A549 (cell line): Measurements from ENCODE around the gene SH3BGRL.

Source experiments
- CEBPB ChIP-seq, 2 experiments: fragments of >200 bp in 1 of 2; sonication (Bioruptor Twin) in 1 of 2; formaldehyde crosslinking in 1 of 2; IDR thresholded peaks; 2 replicates each; pipeline ENCODE4 v1.6.1; 2012 to 2016
- CHD2 ChIP-seq: fragments of 150-350 bp; IDR thresholded peaks from 2 replicates; pipeline ENCODE4 v1.6.1; 2014; ENCODE audit warnings: low read length; ENCODE audit not compliant: partially characterized antibody
- FOSL2 ChIP-seq, 2 experiments: fragments of 450-650 bp in 1 of 2; fragments of >200 bp in 1 of 2; sonication (Bioruptor Twin) in 1 of 2; formaldehyde crosslinking; IDR thresholded peaks; 2 replicates each; pipeline versions ENCODE4 v1.5.0 to v1.6.1; 2016 to 2020; ENCODE audit warnings: mild to moderate bottlenecking in 1 of 2, moderate library complexity in 1 of 2
- HDAC2 ChIP-seq: fragments of 200-600 bp; sonication (generic); IDR thresholded peaks from 2 replicates; pipeline ENCODE4 v1.6.1; 2016
- HOXB5 ChIP-seq: fragments of 250-450 bp; sonication (Bioruptor Pico); IDR thresholded peaks from 2 replicates; pipeline ENCODE4 v1.5.0; 2020; ENCODE audit warnings: mild to moderate bottlenecking, moderate library complexity
- MAFK ChIP-seq: fragments of 450-650 bp; IDR thresholded peaks from 2 replicates; pipeline ENCODE4 v1.6.1; 2014; ENCODE audit not compliant: partially characterized antibody
- MYC ChIP-seq: IDR thresholded peaks from 2 replicates; pipeline ENCODE4 v1.6.1; 2012; ENCODE audit warnings: mild to moderate bottlenecking, inconsistent platforms, low read length, improper control_type of control experiment, borderline replicate concordance
- PHF8 ChIP-seq: fragments of 200-600 bp; sonication (generic); IDR thresholded peaks from 2 replicates; pipeline ENCODE4 v1.6.1; 2016; ENCODE audit warnings: low read depth, mild to moderate bottlenecking, antibody characterized with exemption, moderate library complexity, borderline replicate concordance
- POLR2A ChIP-seq: IDR thresholded peaks from 2 replicates; pipeline ENCODE4 v1.6.1; 2012; ENCODE audit warnings: mild to moderate bottlenecking, low read length
- RAD21 ChIP-seq, 2 experiments: fragments of >200 bp in 1 of 2; sonication (Bioruptor Twin) in 1 of 2; formaldehyde crosslinking in 1 of 2; IDR thresholded peaks in 1 of 2; conservative IDR thresholded peaks in 1 of 2; 2 replicates in 1 of 2; 3 replicates in 1 of 2; pipeline ENCODE4 v1.6.1; 2012 to 2018; ENCODE audit warnings: inconsistent platforms in 1 of 2
- RFX5 ChIP-seq: fragments of 450-650 bp; IDR thresholded peaks from 2 replicates; pipeline ENCODE4 v1.7.1; 2014; ENCODE audit warnings: antibody characterized with exemption, mild to moderate bottlenecking, moderate library complexity
- ZNF302 ChIP-seq: fragments of 250-450 bp; sonication (Bioruptor Pico); IDR thresholded peaks from 2 replicates; pipeline ENCODE4 v1.9.0; 2021; ENCODE audit warnings: inconsistent platforms, mild to moderate bottlenecking, moderate library complexity
- TF ChIP-seq, protein P1 (sequence below): fragments of >200 bp; sonication (Bioruptor Twin); formaldehyde crosslinking; IDR thresholded peaks from 3 replicates; pipeline ENCODE4 v1.5.1; 2016

DNA sequence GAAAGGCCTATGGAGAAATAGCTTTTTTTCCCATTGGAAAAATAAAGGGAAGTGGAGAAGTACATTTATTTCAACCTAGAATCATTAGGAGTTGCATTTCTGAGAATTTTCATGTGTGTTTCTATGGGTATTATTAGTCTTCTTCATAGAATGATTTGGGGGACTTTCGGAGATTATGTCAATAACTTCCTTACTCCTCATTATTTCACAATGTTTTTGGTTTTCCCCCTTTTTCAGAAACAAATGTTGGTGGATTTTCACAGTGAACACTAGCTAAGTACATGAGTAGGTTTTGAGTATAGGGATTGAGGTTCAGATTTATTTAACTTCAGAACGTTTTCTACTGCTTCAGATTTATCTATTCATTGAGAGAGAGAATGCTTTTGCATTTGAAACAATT, 54.0 kb downstream of the SH3BGRL start:
- TF ChIP-seq, protein P1, sequence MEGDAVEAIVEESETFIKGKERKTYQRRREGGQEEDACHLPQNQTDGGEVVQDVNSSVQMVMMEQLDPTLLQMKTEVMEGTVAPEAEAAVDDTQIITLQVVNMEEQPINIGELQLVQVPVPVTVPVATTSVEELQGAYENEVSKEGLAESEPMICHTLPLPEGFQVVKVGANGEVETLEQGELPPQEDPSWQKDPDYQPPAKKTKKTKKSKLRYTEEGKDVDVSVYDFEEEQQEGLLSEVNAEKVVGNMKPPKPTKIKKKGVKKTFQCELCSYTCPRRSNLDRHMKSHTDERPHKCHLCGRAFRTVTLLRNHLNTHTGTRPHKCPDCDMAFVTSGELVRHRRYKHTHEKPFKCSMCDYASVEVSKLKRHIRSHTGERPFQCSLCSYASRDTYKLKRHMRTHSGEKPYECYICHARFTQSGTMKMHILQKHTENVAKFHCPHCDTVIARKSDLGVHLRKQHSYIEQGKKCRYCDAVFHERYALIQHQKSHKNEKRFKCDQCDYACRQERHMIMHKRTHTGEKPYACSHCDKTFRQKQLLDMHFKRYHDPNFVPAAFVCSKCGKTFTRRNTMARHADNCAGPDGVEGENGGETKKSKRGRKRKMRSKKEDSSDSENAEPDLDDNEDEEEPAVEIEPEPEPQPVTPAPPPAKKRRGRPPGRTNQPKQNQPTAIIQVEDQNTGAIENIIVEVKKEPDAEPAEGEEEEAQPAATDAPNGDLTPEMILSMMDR: no peak
- TF ChIP-seq POLR2A: no peak
- TF ChIP-seq ZNF302 (CRISPR knock-in tag): no peak
- no peak for TF ChIP-seq HDAC2
- no peak for TF ChIP-seq MYC
- TF ChIP-seq RAD21 (conservative IDR thresholded peaks at IDR 0.05 in 1 of 2, IDR thresholded peaks at IDR 0.05 in 1 of 2): no peak
- no peak for TF ChIP-seq CEBPB (IDR thresholded peaks at IDR 0.05)
- no peak for TF ChIP-seq PHF8
- no peak for TF ChIP-seq RFX5
- TF ChIP-seq FOSL2 (IDR thresholded peaks at IDR 0.05): no peak
- TF ChIP-seq FOSL2 (CRISPR knock-in tag; IDR thresholded peaks at IDR 0.05): no peak
- TF ChIP-seq HOXB5 (CRISPR knock-in tag): no peak
- no peak for TF ChIP-seq CHD2
- no peak for TF ChIP-seq MAFK
